ENCODE results near the gene TGFBR3. TPM values are rescaled to one million over a fixed set of nuclear protein-coding genes. Genes with fewer than 3 reads are reported as not detected.

TGFBR3 gene
- total RNA-seq, 1 experiment from 2014 or later = 2.4 TPM

- H2AFZ ChIP-seq (ENCODE audit: low read length) = no peak overlapping the region
- H3K14ac ChIP-seq (ENCODE audit: insufficient read depth, low read length) = no peak overlapping the region
- no peak overlapping the region for H4K8ac ChIP-seq (replicated peaks; ENCODE audit: insufficient read length, low read depth, low read length)
- no peak overlapping the region for H3K9ac ChIP-seq (ENCODE audit: extremely low read depth, insufficient read length, low read length)
- no CpG with 5 or more reads among the region's 1 CpG for WGBS (ENCODE audit: extremely low coverage, insufficient read length, low lambda C conversion rate)
- no peak overlapping the region for H2AK5ac ChIP-seq (ENCODE audit: insufficient read length, low read length)
- no peak overlapping the region for H3T11ph ChIP-seq (ENCODE audit: low read length)
- no peak overlapping the region for H3K56ac ChIP-seq (ENCODE audit: insufficient read length, low read depth, low read length)
- peaks cover 13 to 16% of the 10 kb centered on the region in 2 experiments for H3K4me1 Mint-ChIP-seq
- no peak overlapping the region for H3K27ac ChIP-seq (ENCODE audit: insufficient read length, low read depth, low read length)
- H3K23me2 ChIP-seq (ENCODE audit: insufficient read length, low read depth, low read length, poor library complexity, severe bottlenecking) = no peaks in the 10 kb centered on the region
- no peak overlapping the region for H3K18ac ChIP-seq (ENCODE audit: insufficient read length, low read depth, low read length)
- no peak overlapping the region for H3K27ac Mint-ChIP-seq
- no peak overlapping the region for H2BK20ac ChIP-seq (ENCODE audit: low read depth, low read length, poor library complexity, severe bottlenecking)
- H2BK5ac ChIP-seq (ENCODE audit: insufficient read length, low read length) = no peak overlapping the region
- peaks cover 1% of the 10 kb centered on the region for H3K27me3 Mint-ChIP-seq (ENCODE audit: low read depth)
- no peak for DNase-seq
- H3K9me3 Mint-ChIP-seq = peaks cover 3 to 10% of the 10 kb centered on the region in 2 experiments; a peak in 4 of 5 replicates
- H3K9me3 ChIP-seq (ENCODE audit: control insufficient read depth, low read depth, low read length) = no peaks in the 10 kb centered on the region
- no peak overlapping the region for H3K4me3 Mint-ChIP-seq
- no peak for TF ChIP-seq CTCF (conservative IDR thresholded peaks at IDR 0.05)
- H3K4me1 ChIP-seq (ENCODE audit: insufficient read depth, low read length) = no peaks in the 10 kb centered on the region; the same call in 1 of the 2 replicates
- H2BK120ac ChIP-seq (ENCODE audit: low read depth, low read length, poor library complexity, severe bottlenecking) = no peak overlapping the region
- H4K91ac ChIP-seq (ENCODE audit: insufficient read length, low read depth, low read length) = no peak overlapping the region
- H3K23ac ChIP-seq (ENCODE audit: insufficient read length, low read depth, low read length) = no peak overlapping the region
- no peaks in the 10 kb centered on the region for H3K27me3 ChIP-seq (ENCODE audit: insufficient read depth, low read length)
- no peaks in the 10 kb centered on the region for H3K79me2 ChIP-seq (ENCODE audit: insufficient read depth, low read length)
- H2BK12ac ChIP-seq (ENCODE audit: insufficient read length, low read depth, low read length) = no peak overlapping the region
- H3K4me2 ChIP-seq (ENCODE audit: insufficient read depth, insufficient read length, low read length) = no peak overlapping the region
- H4K5ac ChIP-seq (ENCODE audit: insufficient read length, low read depth, low read length) = no peak overlapping the region
- H3K79me1 ChIP-seq (ENCODE audit: insufficient read depth, low read depth, low read length, poor library complexity, severe bottlenecking) = no peaks in the 10 kb centered on the region
- H3K36me3 Mint-ChIP-seq (ENCODE audit: insufficient read depth in 1 of 3, low read depth in 3 of 3) = peaks cover 0 to 7% (median 6%) of the 10 kb centered on the region in 3 experiments; a peak in 3 of 7 replicates
- no peak overlapping the region for H3K4ac ChIP-seq (ENCODE audit: low read depth, low read length)
- no peak overlapping the region for H2BK15ac ChIP-seq (ENCODE audit: low read depth, low read length)
- no peaks in the 10 kb centered on the region for H4K20me1 ChIP-seq (ENCODE audit: control insufficient read depth, insufficient read depth, insufficient read length)
These were observed 232.8 kb downstream of the TGFBR3 start for GRCh38 chr1:91653183-91653582.
